Activated T-cell treated with anti-CD3 and anti-CD28 coated beads, Interleukin-2, amount 50 U/mL, for 72 hours (primary cell): Measurements from ENCODE around the gene WNK3. TPM values are rescaled to one million over a fixed set of nuclear protein-coding genes. Genes with fewer than 3 reads are reported as not detected.

Source experiments
- ATAC-seq, 2 donors: fragments of 150-1000 bp; cut with Tn5 transposase; replicated peaks in 1 of 2; 2 replicates each; pipeline ENCODE4 v1.10.0; 2021; ENCODE audit warnings: moderate library complexity in 2 of 2, mild to moderate bottlenecking in 1 of 2
- DNase-seq, 2 donors: peaks; one replicate each; pipeline ENCODE4 v3.0.0; 2021 to 2022; ENCODE audit warnings: mixed read lengths in 1 of 2
- H3K27ac Mint-ChIP-seq: one replicate; pipeline ENCODE4 v1.8.0; 2022; ENCODE audit warnings: mild to moderate bottlenecking, moderate library complexity, mixed read lengths
- H3K27me3 Mint-ChIP-seq: one replicate; pipeline ENCODE4 v1.8.0; 2022; ENCODE audit warnings: low read depth, mixed read lengths
- H3K36me3 Mint-ChIP-seq, 2 donors: one replicate each; pipeline ENCODE4 v1.8.0; 2022; ENCODE audit warnings: mixed read lengths in 2 of 2, mild to moderate bottlenecking in 1 of 2; ENCODE audit not compliant: insufficient read depth in 2 of 2
- H3K4me1 Mint-ChIP-seq: one replicate; pipeline ENCODE4 v1.8.0; 2022; ENCODE audit warnings: low read depth, mixed read lengths
- H3K4me3 Mint-ChIP-seq, 2 donors: one replicate each; pipeline ENCODE4 v1.8.0; 2022; ENCODE audit warnings: mild to moderate bottlenecking in 2 of 2, mixed read lengths in 2 of 2, moderate library complexity in 2 of 2
- H3K9me3 Mint-ChIP-seq, 2 donors: one replicate each; pipeline ENCODE4 v1.8.0; 2022; ENCODE audit warnings: mixed read lengths in 2 of 2
- total RNA-seq, 2 donors: library from RNA; stranded (reverse); gene quantifications; one replicate each; pipeline ENCODE4 v1.2.3, GENCODE V29; 2022

The WNK3 gene
- total RNA-seq, 2 donors from 2014 or later = 1.3 to 1.4 TPM

DNA sequence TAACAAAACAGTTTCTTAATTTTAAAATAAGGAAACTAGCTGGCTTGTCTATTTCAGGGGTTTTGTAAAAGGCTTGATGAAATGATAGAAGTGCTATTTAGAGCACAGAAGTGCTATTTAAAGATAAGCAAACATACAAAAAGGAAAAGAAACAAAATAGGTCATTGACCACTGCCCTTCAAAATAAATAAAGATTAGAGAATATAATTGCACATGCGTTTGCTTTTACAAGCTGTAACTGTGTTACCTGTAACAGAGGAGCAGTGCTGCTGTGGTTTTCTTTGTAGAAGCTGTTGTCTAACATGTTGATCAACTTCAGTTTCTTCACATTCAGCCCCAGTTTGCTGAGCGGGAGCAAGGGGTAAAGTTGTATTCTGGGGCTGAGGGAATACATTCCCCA lies 63.5 kb downstream of the WNK3 start:
- Mint-ChIP-seq H3K4me1 (no peaks in the 10 kb centered on the region), H3K27ac (no peak overlapping the region), H3K9me3 (no peaks in the 10 kb centered on the region), H3K36me3 (no peaks in the 10 kb centered on the region), H3K4me3 (no peak overlapping the region), H3K27me3 (peaks cover 11% of the 10 kb centered on the region)
- ATAC-seq = no peak
- DNase-seq = no peak

DNA sequence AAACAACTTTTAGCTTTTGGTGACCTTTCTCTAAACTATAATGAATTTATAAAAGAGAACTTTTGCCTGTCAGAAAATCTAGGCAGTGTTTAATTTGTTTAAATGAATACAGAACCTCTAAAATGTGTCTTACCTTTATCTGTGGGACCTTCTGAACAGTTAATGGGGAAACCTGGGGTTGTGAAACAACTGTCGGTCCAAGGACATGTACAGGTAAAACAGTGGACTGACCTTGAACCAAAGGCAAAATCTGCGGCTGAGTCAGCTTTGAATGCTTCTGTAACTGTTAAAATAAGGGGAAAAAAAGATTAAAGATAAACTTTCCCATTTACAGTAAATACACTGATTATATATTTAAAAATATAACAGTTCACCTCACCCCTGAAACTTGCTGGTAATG lies 65.1 kb downstream of the WNK3 start:
- no peak for ATAC-seq
- H3K4me1 Mint-ChIP-seq = no peaks in the 10 kb centered on the region
- no peak overlapping the region for H3K4me3 Mint-ChIP-seq
- peaks cover 24% of the 10 kb centered on the region for H3K27me3 Mint-ChIP-seq
- no peaks in the 10 kb centered on the region for H3K36me3 Mint-ChIP-seq
- no peak overlapping the region for H3K27ac Mint-ChIP-seq
- DNase-seq = no peak
- no peaks in the 10 kb centered on the region for H3K9me3 Mint-ChIP-seq

DNA sequence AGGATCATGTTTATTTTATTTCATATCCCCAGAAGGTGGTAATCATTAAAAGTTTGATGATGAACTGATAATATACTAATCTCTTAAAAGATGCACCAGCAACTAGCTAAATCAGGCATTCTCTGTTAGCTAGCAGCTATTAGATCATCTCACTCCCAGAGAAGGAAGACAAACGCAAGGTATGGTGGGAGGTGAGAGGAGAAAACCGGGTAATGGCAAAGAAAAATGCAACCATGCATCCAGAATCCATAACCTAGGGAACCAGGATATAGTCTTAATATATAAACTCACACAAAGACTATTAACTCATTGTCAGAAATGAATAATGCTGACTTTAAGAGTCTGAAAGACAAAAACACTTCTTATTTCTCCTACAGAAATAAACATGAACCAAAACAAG lies 66.1 kb downstream of the WNK3 start:
- Mint-ChIP-seq H3K9me3 (no peaks in the 10 kb centered on the region), H3K36me3 (no peaks in the 10 kb centered on the region), H3K4me1 (no peaks in the 10 kb centered on the region), H3K4me3 (no peak overlapping the region), H3K27ac (no peak overlapping the region), H3K27me3 (peaks cover 24% of the 10 kb centered on the region)
- ATAC-seq (no peak), DNase-seq (no peak)

DNA sequence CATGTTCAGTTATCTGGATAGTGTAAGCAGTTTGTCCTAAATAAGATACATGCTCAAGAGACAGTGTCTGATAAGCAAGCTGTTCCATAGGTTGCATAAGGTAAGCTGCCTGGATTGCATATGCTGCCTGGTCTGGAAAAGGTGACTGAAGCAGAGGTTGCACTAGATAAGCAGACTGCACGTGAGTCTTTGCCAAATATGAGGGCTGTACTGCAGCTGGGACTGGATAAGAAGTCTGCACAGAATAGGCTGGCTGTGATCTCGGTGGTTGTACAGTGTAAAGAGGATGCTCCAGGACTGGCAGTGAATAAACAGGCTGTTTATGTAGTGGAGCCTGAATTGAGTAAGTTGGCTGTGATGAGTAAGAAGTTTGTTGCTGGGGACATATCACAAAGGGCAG lies 68.9 kb downstream of the WNK3 start:
- H3K27me3 Mint-ChIP-seq = peaks cover 34% of the 10 kb centered on the region
- H3K27ac Mint-ChIP-seq = no peak overlapping the region
- no peaks in the 10 kb centered on the region for H3K4me1 Mint-ChIP-seq
- no peak overlapping the region for H3K4me3 Mint-ChIP-seq
- DNase-seq (no peak), ATAC-seq (no peak)
- H3K36me3 Mint-ChIP-seq = no peaks in the 10 kb centered on the region
- no peaks in the 10 kb centered on the region for H3K9me3 Mint-ChIP-seq

DNA sequence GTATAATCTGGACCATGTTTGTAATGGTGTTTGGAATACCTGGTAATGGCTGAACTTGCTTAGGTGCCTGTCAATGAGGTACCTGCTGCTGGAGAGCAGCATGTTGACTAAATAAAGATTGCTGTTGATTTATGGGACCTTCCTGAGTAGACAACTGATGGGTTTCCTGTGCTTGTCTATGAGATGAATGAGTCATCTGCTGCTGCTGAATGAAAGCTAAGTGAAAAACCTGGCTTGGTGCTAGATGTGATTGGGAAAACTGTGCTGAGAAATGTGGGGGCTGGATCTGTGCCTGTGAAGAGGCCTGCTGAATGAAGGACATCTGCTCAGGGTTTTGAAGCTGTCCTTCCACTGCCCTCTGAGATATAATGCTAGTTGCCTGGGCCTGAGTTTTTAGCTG lies 69.6 kb downstream of the WNK3 start:
- H3K27ac Mint-ChIP-seq = no peak overlapping the region
- no peak overlapping the region for H3K4me3 Mint-ChIP-seq
- ATAC-seq = no peak
- H3K4me1 Mint-ChIP-seq = no peaks in the 10 kb centered on the region
- no peak for DNase-seq
- H3K27me3 Mint-ChIP-seq = peaks cover 34% of the 10 kb centered on the region
- no peaks in the 10 kb centered on the region for H3K36me3 Mint-ChIP-seq
- H3K9me3 Mint-ChIP-seq = no peaks in the 10 kb centered on the region

DNA sequence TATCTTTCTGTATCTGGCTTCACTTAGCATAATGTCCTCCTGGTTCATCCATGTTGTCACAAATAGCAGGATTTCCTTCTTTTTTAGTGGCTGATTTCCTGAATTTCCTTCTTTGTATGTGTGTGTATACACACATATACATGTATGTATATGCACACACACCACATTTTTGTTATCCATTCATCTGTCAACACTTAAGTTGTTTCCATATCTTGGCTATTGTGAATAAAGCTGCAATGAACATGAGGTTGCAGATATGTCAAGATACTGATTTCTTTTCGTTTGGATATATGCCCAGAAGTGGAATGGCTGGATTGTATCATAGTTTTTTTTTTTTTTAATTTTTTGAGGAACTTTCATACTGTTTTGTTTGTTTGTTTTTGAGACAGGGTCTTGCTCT lies 76.2 kb downstream of the WNK3 start:
- Mint-ChIP-seq H3K27ac (no peak overlapping the region), H3K9me3 (no peaks in the 10 kb centered on the region), H3K4me3 (no peak overlapping the region), H3K4me1 (no peaks in the 10 kb centered on the region), H3K36me3 (no peaks in the 10 kb centered on the region), H3K27me3 (peaks cover 10% of the 10 kb centered on the region)
- ATAC-seq (no peak), DNase-seq (no peak)

DNA sequence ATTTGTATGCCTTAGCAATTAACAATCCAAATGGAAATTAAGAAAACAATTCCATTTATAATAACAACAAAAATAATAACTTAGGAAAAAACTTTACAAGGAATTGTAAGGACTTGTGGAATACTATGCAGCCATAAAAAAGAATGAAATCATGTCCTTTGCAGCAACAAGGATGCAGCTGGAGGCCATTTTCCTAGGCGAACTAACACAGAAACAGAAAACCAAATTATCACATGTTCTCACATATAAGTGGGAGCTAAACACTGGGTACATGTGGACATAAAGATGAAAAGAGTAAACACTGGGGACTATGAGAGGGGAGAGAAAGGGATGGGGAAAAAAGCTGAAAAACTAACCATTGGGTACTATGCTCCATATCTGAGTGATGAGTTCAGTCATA lies 77.4 kb downstream of the WNK3 start:
- no peak overlapping the region for H3K27ac Mint-ChIP-seq

DNA sequence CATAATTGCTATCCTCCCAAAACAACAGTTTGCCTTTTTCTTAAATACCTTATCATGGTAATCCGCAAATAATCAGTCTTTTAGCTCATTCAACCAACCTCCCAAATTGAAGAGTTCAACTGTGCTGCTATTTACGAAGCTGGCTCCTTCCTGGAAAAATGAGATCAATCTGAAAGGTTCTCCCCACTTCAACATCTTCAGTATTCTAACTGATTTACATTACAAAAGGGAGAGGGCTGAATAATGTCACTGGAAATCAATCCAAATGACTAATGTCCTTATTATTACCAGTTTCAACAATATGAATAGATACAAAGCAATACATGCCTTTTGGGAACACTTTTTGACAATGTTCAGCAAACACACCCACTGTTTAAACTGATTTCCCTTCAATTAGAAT lies 86.2 kb downstream of the WNK3 start:
- H3K27ac Mint-ChIP-seq = no peak overlapping the region
- H3K27me3 Mint-ChIP-seq = peaks cover 28% of the 10 kb centered on the region
- ATAC-seq = no peak
- no peak for DNase-seq
- H3K4me1 Mint-ChIP-seq = no peaks in the 10 kb centered on the region
- no peak overlapping the region for H3K4me3 Mint-ChIP-seq
- no peaks in the 10 kb centered on the region for H3K36me3 Mint-ChIP-seq
- H3K9me3 Mint-ChIP-seq = no peaks in the 10 kb centered on the region

More for the DNA sequence above, 77.4 kb downstream of the WNK3 start:
- no peaks in the 10 kb centered on the region for H3K36me3 Mint-ChIP-seq
- DNase-seq (no peak), ATAC-seq (no peak)
- no peaks in the 10 kb centered on the region for H3K9me3 Mint-ChIP-seq
- no peak overlapping the region for H3K4me3 Mint-ChIP-seq
- no peaks in the 10 kb centered on the region for H3K4me1 Mint-ChIP-seq
- H3K27me3 Mint-ChIP-seq = peaks cover 2% of the 10 kb centered on the region

DNA sequence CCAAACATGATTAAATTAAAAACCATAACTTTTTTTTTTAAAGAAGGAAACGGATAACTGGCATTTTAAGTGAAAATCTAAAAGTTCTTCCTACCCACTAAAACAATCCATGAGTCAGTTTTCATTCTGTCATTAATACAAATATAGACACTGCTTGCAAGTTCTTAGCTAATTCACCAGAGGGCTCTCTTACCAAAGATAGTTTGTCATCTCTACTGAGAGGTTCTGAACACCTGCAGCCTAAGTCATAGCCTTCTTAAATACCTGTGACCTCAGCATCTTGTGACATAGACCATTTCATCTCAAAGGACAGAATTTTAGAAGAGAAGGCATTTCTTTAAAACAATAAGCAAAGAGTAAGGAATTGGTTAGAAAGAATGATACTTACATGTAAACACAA lies 109.5 kb downstream of the WNK3 start:
- Mint-ChIP-seq H3K4me3 (no peak overlapping the region), H3K36me3 (no peaks in the 10 kb centered on the region), H3K27me3 (peaks cover 6% of the 10 kb centered on the region), H3K4me1 (no peaks in the 10 kb centered on the region), H3K9me3 (no peaks in the 10 kb centered on the region), H3K27ac (no peak overlapping the region)
- ATAC-seq (no peak), DNase-seq (no peak)

DNA sequence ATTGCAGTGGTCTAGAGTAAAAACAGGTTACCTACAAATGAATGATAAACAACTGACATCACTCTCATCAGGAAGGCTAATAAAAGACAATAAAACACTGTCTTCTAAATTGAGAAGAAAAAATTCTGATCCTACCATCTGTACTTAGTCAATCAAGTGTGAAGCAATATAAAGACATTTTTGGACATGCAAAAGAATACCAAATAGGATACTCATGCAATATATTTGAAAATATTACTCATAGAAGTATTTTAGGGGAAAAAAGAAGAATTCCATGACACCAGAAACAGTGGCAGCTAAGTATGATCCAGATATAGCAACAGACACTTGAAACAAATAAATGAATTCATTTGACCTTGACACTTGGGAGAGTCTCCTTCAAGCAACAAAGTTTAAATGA lies 111.0 kb downstream of the WNK3 start:
- peaks cover 7% of the 10 kb centered on the region for H3K27me3 Mint-ChIP-seq
- no peaks in the 10 kb centered on the region for H3K4me1 Mint-ChIP-seq
- no peaks in the 10 kb centered on the region for H3K36me3 Mint-ChIP-seq
- no peak overlapping the region for H3K4me3 Mint-ChIP-seq
- H3K9me3 Mint-ChIP-seq = no peaks in the 10 kb centered on the region
- ATAC-seq (no peak), DNase-seq (no peak)
- H3K27ac Mint-ChIP-seq = no peak overlapping the region

DNA sequence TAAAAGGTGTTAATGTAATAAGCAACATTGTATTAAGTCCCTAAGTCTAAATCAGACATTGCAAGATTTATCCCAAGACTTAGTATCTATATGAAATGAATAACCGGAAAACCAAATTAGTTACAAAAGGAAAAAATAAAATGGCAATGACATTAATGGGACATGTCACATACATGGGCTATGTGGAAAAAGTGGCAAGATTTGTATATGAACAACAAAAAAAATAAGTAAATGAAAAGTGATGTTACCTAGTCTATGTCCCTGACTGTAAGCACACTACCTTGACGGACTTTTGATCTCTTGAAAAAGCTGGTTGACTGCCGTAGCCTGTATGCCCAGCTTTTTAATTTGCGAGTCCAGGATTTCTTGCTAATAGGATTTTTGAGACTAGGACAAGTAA lies 119.3 kb downstream of the WNK3 start:
- no peak for DNase-seq
- Mint-ChIP-seq H3K9me3 (no peaks in the 10 kb centered on the region), H3K4me1 (no peaks in the 10 kb centered on the region), H3K27ac (no peak overlapping the region), H3K27me3 (peaks cover 18% of the 10 kb centered on the region), H3K4me3 (no peak overlapping the region), H3K36me3 (no peaks in the 10 kb centered on the region)
- ATAC-seq = no peak

DNA sequence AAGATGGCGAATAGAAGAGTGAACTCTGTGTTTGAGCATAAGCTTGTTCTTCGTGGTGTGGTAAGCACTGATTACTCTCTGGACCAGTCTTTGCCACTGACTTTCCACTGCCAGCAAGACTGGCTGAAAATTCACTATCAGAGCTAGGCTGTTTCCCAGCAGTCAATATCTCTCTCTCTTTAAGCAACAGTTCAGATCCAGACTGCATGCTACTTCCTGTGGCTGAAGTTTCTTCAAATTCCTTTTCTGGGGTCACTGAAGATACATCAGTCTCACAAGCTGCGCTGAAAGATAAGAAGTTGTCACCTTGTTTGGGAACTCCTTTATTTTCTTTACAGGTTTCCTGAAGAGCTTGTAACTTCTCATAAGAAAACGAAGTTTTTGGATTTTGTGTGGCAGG lies 120.8 kb downstream of the WNK3 start:
- no peak overlapping the region for H3K4me3 Mint-ChIP-seq
- no peaks in the 10 kb centered on the region for H3K9me3 Mint-ChIP-seq
- DNase-seq = no peak
- peaks cover 19% of the 10 kb centered on the region for H3K27me3 Mint-ChIP-seq
- no peak for ATAC-seq
- H3K27ac Mint-ChIP-seq = no peak overlapping the region
- no peaks in the 10 kb centered on the region for H3K4me1 Mint-ChIP-seq
- no peaks in the 10 kb centered on the region for H3K36me3 Mint-ChIP-seq

DNA sequence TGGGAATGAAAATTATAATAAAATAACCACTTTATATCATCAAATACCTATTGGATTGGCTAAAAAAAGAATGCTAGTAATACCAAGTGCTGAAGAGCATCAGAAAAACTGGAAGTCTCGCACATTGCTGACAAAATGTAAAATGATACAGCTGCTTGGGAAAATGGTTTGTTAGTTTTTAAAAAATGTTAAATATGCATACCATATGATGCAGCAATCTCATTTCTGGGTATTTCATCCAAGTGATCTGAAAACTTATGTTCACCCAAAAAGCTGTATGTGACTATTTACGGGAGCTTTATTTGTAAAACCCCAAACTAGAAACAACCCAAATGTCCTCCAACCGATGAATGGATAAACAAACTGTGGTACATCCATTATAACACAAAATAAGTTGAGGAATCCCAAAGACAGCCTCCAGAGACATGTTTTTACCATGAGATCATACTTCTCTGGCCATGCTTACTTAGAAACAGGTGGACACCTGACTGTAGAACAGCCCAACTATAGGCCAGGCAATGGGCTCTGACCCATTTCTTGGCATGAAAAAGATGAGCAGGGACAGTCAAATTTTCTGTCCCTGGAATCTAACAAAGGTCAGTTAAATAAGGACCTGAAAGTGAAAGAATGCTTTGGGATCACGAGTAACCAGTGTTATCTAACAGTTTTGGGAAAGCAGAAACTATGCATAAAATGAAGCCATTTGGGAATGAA lies 127.3 kb downstream of the WNK3 start:
- no peak overlapping the region for H3K27ac Mint-ChIP-seq
- no peaks in the 10 kb centered on the region for H3K9me3 Mint-ChIP-seq
- H3K4me1 Mint-ChIP-seq = no peaks in the 10 kb centered on the region
- H3K36me3 Mint-ChIP-seq = no peaks in the 10 kb centered on the region
- no peak overlapping the region for H3K4me3 Mint-ChIP-seq
- peaks cover 11% of the 10 kb centered on the region for H3K27me3 Mint-ChIP-seq
- ATAC-seq (no peak), DNase-seq (no peak)

DNA sequence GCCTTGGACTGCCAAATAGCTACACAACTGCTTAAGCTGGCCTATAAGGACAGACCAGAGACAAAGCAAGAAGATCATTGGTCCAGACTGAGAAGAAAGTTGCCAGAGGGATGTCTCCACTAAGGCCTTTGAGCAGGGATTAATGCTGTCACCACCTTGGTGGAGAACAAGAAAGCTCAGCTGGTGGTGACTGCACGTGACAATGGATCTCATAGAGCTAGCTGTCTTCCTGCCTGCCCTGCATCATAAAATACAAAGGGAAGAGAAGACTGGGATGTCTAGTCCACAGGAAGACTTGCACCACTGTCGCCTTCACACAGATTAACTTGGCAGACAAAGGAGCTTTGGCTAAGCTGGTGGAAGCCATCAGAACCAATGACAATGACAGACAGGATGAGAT lies 134.3 kb downstream of the WNK3 start:
- DNase-seq (no peak), ATAC-seq (no peak)
- H3K36me3 Mint-ChIP-seq = no peaks in the 10 kb centered on the region
- no peak overlapping the region for H3K4me3 Mint-ChIP-seq
- no peaks in the 10 kb centered on the region for H3K9me3 Mint-ChIP-seq
- H3K27ac Mint-ChIP-seq = no peak overlapping the region
- peaks cover 6% of the 10 kb centered on the region for H3K27me3 Mint-ChIP-seq
- no peaks in the 10 kb centered on the region for H3K4me1 Mint-ChIP-seq
